Caco-2 (cell line): Measurements from ENCODE around the gene PVALEF. TPM values are rescaled to one million over a fixed set of nuclear protein-coding genes. Genes with fewer than 3 reads are reported as not detected.
A peak's percentile ranks its signal among the peaks of the same experiment; 100 is the strongest.

Experiments
- microRNA-seq: library from miRNA; unstranded; fragments of <30 nt; microRNA quantifications from one replicate; pipeline ENCODE4 v1.2.0, GENCODE V29; 2022
- total RNA-seq: library from RNA; stranded (reverse); gene quantifications from 2 replicates; pipeline ENCODE4 v1.2.3, GENCODE V29; 2022

PVALEF gene
- total RNA-seq, 1 experiment from 2014 or later, result not detected

Small RNAs within 50 kb of the gene (microRNA-seq; reads per million reads assigned to microRNA genes)
- 3.7 reads per million, percentile 24 among the genes with 10 or more reads in this experiment for gene MIR1250
- not detected for gene MIR3065
- gene MIR338, result not detected
- 0.56 reads per million for gene MIR657

Other genes with a start within 250 kb of the PVALEF start
- 20.1 and 23.2 TPM in 2 replicates for gene CHMP6, start 173.7 kb upstream of the PVALEF start, total RNA-seq
- gene BAIAP2, start 130.4 kb upstream of the PVALEF start, total RNA-seq, result 52.6 and 57.7 TPM in 2 replicates
- gene AATK, start 714 bp downstream of the PVALEF start, total RNA-seq, result 26.4 and 26.6 TPM in 2 replicates
- gene CEP131, start 57.5 kb downstream of the PVALEF start, total RNA-seq, result 28.4 and 29.4 TPM in 2 replicates
- 38.7 and 40.3 TPM in 2 replicates for gene TEPSIN, start 73.5 kb downstream of the PVALEF start, total RNA-seq
- gene NDUFAF8, start 73.8 kb downstream of the PVALEF start, total RNA-seq, result 65.0 and 66.7 TPM in 2 replicates
- 131 and 137 TPM in 2 replicates for gene SLC38A10, start 129.8 kb downstream of the PVALEF start, total RNA-seq
- 10.2 and 15.5 TPM in 2 replicates for gene BAHCC1, start 229.9 kb downstream of the PVALEF start, total RNA-seq